Activated CD8-positive, alpha-beta memory T cell treated with anti-CD3 and anti-CD28 coated beads, Interleukin-2, amount 50 U/mL, for 1 hour (primary cell): Measurements from ENCODE around the gene RBM33.

ENCODE experiments used
- DNase-seq: peaks from one replicate; pipeline ENCODE4 v3.0.0-alpha.2; 2020; ENCODE audit errors: extremely low read depth

RBM33 gene

DNA sequence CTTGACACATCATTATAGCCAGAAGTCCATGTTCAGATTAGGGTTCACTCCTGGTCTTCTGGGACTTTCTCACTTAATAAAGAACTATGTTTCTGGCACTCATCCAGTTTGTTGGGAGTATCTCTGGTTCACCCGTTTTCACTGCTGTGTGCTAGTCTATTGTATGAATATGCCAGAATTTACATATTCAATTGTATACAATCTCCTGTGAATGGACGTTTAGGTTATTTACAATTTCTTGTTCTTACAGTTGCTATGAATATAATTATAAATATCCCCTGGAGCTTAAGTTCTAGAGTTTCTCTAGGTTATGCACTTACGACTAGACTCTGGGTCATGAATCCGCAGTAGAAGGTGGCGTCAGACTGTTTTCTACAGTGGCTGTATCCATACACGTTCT is 20.0 kb upstream of the RBM33 start:
- DNase-seq, result no peak

DNA sequence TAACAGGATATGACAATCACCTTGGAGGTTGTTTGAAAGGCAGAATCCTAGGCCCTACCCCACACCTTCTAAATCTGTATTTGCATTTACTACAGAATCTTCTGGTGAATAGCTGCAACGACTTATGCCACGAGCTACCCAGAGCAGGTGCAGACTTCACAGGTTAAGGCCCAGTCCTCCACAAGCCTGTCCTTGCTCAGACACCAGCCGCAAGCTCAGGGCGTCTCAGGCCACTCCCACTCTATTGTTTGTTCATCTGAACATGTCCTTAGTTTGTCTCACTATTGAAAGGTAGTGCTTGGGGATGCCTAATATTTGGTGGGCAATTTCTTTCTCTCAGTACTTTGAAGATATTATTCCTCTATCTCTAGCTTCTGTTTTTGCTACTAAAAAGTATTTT is 18.9 kb upstream of the RBM33 start:
- DNase-seq, result no peak

DNA sequence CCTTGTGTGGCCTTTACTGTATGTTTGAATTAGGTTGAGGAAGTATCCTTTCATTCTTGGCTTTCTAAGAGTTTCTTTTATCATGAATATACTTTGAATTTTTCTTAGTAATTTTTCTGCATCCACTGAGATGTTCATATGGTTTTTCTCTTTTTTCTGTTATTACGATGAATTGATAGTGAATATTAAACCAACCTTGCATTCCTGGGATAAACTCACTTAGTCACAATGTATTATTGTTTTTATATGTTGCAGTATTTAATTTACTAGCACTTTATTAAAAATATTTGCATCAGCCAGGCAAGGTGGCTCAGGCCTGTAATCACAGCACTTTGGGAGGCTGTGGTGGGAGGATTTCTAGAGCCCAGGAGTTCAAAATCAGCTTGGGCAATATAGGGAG is 15.3 kb upstream of the RBM33 start:
- DNase-seq, result no peak

DNA sequence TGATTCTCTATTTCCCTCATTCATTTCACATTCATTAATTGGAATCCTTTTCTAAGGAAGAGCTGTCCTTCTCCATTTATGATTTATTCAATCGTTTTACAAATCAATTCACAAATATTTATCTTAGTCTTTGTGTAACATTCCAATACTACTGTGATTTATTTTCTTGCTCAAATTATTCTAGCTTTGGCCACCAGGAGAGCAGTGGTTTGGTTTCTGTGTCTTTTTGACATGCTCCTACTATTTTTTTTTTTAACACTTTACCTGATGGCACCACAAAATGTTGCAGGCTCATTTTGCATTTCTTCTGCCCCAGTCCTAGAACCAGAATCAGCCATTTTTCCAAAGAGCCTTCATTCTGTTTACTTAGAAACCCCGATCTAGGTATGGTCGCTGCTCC is 13.3 kb upstream of the RBM33 start:
- DNase-seq, result no peak

DNA sequence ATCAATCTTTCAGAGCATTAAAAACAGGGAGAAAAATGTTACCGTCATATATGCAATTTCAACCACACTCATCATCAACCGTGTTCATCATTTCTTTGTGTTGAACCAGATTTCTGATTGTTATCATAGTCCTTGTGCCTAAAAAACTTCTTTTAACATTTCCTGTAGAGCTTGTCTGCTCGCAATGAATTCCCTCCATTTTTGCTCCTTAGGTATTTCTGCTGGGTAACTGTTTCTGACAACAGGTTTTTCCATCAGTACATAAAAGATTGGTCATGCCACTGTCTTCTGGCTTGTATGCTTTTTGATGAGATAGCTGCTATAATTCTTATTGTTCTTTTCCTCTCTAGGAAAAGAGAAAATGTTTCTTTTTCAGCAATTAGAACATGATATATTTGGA is 8.6 kb upstream of the RBM33 start:
- no peak for DNase-seq

DNA sequence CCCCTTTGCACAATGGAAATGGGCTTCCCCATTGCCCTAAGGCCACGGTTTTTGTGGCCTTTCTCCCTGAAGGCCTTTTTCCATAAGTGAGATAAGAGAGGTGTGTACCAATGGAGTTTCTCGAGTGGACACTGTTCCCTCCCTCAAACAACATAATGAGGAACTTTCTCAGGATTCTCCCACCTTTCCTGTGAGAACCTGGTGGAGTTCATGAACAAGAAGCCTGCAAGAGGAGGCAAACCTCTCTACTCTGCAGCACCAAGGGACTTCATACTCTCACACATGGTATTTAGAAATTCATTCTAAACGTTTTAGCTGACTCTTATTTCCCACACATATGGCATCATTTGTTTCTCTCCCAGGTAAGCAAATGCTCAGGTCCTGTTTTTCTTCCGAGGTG is 7.3 kb upstream of the RBM33 start:
- no peak for DNase-seq

DNA sequence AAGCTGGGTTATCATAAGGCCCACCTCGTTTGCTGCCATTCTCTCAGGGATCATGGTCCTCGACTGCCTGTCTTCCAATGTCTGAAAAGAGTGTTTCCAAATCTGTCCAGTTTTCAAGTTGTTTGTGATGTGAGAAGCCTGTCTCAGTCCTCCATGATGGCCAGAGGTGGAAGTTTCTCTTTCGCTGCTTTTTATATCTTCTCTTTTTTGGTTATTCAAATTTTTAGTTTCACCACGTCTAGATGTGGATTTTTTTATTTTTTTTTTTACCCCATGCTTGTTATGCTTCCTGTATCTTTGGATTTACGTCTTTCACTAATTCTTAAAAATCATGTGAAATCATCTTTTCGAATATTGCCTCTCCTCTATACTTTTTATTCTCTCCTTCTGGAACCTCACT is 6.1 kb upstream of the RBM33 start:
- no peak for DNase-seq

DNA sequence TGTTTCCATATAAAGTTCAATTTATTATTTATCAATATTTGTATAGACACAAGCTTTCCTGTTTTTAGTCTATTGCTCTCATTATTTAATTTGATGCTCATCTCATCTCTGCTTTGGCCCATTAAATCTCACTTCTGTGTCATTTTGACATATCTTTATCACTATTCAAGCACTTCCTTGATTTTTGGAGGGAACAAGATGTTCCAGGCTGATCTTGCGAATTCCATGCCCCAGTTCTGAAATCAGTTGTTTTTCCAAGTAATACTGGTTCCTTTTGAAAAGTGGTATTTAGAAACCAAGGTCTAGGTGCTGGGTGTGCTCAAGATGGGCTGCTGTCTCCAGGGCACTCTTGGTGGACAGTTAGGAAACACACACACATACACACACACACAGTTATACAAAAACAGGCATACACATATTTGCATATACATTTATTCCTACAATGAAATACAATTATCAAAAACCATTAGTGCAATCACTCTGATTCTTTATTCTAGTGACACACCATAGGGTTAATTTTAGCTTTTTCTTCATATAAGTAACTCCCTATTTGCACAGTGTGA is 4.4 kb upstream of the RBM33 start:
- DNase-seq, result no peak

DNA sequence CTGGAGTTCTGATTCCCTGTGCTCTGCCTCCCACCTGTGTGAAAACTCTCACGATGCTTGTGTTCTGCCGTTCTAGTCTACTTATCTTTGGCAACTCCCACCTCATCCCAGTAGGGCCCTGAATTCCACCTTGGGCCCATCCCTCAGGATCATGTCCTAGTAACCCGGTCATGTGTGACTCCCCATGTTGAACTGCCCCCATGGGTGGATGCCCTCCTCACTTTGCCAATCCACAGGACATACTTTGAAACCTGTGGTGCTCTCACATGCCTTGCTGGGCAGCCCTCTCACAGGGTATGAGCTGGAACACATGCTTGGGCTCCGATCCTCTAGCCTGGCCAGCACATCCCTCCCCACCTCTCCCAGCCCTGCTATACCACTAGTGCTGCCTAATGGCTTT is 3.8 kb upstream of the RBM33 start:
- DNase-seq, result no peak

DNA sequence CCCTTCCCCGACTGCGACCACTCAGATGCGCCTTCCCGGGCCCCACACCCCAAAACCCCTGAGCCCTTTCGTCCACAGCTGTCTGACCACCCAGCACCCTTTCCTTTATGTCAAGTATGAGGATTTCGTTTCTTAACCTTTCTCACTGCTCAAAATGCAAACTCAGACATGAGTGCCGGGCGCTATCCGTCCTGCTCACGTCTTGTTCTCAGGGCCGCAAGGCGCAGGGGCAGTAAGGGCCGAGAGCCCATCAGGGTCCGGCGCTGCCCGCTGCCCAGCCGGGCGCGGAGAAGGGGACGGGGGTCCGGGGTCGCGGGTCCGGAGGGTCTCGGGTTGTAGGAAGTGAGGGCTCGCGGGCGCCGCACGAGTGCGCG is 670 bp upstream of the RBM33 start:
- DNase-seq, result no peak

DNA sequence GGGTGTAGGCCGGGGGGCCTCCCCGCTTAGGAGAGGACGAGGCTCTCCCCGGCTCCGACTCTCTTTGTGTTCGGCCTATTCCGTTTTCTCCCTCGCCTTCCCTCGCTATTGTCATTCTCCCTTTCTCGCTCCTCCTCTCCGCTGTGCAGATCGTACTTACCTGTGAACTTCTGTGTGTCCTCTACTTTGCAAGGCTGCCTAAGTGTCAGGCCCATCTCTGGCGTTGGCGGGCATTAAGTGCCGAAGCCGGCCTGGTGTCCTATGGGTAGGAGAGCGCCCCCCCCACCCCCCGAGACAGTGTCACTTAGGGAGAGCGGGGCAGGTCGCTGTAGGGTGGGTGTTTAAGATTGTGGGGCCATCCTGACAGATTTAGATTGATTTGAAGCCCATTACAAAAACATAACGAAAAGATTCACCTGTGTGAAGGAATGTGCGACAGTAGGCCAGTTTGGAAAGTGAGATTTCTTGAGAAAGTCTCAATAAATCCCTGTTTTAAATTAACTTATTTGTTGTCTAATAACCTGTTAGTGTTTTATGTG is 579 bp downstream of the RBM33 start:
- no peak for DNase-seq

DNA sequence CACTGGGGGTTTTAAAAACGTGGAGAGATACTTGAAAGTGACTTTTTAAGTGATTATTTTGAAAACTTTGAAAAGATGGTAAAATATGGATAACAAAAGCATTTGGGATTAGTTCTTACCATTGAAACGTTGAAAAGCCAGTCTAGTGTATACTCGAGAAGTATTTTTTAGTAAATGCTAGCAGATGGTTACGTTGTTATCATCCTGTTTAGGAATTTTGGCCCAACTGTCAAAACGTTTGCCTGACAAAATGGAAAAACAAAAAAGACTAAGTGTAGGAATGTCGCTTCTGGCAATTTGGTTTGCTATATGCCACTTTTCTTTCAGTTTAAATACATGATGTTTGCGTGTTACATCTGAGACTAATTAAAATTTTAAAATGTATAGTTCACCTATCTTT is 1.2 kb downstream of the RBM33 start:
- DNase-seq, result no peak

DNA sequence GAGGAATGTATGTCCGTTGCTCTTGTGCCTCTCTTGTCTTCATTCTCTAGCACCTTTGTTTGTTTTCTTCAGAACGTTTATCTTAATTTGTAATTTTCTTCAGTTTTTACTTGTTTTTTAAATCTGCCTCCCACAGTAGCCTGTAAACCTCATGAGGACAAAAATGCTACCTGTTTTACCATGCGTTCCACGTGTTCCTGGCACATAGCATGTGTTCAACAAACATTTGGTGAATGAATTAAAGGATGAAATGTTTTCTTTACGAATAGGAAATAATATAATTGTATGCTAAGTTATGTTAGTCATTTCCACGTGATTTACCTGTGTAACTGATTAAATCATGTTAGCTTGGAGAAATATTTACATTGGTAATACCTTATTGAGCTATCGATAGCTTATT is 2.2 kb downstream of the RBM33 start:
- DNase-seq, result no peak

DNA sequence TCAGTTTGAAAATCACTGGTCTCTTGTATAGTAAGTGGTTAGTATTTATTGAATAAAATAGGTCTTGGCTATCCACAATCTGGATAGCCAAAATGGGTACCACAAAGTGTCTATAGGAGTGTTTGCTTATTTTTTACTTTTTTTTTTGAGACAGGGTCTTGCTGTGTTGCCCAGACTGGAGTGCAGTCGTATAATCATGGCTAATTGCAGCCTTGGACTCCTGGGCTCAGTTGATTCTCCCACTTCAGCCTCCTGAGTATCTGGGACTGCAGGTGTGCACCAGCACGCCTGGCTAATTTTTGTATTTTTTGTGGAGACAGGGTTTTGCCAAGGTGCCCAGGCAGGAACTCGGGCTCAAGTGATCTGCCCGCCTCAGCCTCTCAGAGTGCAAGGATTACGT is 2.8 kb downstream of the RBM33 start:
- no peak for DNase-seq

DNA sequence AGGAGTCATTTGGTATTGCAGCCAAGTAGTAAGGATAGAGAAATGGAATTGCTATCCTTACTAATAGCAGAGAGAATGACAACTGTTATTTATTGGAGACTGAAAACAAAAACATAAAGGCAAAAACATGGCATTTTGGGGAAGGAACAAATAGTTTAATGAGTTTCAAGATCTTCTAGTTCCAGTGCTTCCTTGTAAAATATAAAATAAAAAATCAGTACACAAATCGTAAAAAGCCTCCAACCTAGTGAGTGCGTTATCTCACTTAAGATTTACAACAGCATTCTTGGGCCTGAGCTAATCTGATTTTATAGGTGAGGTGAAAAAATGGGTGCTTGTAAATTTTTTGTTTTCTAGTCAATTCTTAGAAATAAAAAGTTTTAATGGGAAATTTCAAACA is 3.3 kb downstream of the RBM33 start:
- DNase-seq, result no peak

DNA sequence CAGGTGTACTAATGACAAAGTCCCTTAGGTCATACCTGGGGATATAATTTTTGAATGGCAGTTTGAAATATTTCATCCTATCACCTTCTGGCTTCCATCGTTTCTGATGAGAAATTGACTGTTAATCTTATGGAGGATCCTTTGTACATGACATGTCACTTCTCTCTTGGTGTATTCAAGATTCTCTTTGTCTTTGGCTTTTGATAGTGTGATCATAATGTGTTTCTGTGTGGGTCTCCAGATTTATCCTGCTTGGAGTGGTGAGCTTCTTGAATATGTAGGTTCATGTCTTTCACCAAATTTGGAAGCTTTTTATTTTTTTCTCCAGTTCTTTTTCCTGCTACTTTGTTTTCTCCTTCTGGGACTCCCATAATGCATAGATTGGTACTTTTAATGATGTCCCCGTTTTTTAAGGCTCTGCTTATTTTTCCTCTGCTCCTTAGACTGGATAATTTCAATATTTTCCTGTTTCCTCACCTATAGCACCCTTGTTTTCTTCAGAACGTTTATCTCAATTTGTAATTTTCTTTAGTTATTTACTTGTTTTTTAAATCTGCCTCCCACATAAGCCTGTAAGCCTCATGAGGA is 4.4 kb downstream of the RBM33 start:
- no peak for DNase-seq

DNA sequence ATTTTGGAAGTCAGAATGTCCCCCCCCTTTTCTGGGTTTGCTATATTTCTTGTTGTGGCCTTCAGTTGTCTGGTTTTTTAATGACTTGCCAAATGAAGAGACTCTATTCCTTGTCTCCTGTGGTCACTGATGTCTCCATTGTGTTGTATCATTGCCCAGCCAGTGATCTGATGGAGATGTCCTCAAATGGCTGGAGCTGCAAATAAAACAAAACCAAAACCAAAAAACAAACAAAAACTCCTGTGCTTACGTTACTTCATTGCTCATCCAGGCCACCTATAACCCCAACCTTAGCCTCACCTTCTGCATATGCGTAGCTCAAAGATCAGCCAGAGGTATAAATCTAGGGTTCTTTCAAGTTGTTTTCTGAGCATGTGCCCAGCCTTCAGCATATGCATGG is 5.1 kb downstream of the RBM33 start:
- DNase-seq, result no peak

DNA sequence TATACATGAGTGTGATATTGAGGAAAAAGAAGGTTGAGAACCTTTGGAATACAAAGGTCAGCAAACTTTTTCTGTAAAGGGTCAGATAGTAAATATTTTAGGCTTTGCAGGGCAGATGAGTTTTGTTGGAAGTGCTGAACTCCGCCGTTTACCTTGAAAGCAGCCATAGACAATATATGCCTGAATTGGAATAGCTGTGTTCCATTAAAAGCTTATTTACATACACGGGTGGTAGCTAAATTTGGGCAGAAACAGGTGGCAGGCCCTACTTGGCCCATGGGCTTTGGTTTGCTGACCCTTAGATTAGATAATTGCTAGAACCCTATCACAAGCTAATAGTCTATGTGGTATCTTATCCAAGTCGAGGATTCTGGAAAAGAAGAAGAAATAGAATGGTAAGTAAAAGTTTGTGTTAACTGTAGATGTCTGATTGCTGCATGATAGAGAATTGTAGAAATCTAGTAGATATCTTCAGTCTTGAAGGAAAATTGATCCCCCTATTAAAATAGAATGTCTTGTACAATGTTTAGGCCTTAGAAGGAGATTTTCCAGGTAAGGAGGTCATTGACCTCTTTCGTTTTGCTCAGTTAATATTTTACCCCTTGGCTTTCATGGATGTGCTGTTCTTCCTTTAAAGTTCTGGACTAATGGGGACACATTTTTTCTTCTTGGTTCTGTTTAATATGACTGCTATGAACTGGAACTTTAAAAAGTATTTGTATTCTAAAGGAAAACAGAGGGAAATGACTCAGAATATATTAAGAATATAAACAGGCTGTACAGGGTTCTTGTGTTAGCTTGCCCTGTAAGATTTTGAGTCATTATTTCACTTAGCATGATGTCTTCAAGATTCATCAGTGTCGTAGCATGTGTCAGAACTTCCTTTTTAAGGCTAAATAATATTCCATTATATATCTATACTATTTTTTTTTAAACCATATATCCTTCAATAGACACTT is 8.0 kb downstream of the RBM33 start:
- DNase-seq, result no peak

DNA sequence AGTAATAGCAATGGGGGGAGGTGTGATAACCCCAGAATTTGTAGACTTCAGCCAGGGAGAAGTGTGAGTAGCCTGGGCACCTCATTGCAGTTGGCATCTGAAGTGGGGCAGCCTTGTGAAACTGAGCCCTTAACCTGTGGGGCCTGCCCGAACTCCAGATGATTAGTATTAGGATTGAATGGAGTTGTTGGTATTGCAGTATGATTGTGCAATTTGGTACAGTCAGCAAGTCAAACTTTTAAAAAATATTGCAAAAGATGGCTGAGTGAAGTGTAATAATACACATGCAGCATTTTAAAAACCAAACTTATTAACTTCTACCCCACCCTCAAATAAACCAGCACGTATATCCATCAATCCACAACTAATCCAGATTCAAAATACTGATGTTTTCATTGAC is 9.3 kb downstream of the RBM33 start:
- DNase-seq, result no peak

DNA sequence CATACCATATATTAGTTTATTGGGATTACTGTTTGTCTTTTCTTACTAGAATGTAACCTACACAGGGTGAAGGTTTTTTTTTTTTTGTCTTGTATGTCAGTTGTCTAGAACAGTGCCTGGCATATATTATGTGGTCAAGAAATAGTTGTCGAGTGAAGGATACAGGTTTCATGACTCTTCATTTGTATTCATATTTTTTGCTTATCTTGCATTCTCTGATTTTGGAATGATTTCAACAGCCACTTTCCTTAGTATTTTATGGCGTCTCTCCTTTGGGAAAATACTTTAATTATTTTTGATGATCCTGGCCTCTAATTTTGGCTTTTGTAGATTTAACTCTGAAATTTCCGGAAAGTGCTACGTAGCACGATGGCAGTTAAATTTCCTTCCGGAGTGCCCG is 12.4 kb downstream of the RBM33 start:
- no peak for DNase-seq

DNA sequence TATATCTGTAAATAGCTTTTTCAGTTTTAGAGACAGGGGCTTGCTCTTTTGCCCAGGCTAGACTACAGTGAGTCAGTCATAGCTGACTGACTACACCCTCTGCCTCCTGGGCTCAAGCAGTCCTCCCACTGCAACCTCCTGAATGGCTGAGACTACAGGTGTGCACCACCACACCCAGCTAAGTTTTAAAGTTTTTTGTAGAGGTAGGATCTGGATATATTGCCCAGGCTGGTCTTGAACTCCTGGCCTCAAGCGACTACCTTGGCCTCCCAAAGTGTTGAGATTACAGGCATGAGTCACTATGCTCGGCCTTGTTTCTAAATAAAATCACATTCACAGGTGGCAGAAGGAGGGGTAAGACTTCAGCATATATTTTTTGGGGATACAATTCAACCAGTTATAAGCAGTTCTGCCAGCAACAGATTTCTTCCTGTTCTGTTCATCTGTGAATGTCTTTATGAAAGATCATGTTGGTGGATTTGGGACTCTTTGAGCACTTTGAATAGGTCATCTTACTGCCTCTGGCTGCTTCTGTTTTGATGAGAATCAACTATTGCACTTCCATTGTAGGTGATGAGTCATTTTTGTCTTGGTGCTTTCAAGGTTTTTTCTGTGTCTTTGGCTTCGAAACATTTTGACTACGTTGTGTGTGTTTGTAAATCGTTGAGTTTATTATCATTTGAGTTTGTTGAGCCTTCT is 15.7 kb downstream of the RBM33 start:
- no peak for DNase-seq

DNA sequence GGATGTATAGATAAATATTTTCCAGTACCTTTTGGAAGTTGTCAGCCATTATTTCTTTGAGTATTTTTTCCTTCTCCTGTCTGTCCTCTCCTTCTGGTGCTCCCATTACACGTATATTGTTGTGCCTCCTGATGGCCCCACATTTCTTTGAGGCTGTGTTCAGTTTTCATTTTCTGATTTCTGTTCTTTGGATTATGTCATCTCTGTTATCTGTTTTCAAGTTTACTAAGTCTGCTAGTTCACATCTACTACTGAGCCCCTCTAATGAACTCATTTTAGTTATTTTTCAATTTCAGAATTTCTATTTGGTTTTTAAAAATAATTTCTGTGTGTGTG is 16.3 kb downstream of the RBM33 start:
- DNase-seq, result no peak
